Activated CD4-positive, alpha-beta T cell treated with anti-CD3 and anti-CD28 coated beads for 24 hours (primary cell): ENCODE results near the gene DNAJC27.

Experiments used
- DNase-seq, 2 donors: peaks; one replicate each; pipeline ENCODE4 v3.0.0-alpha.2; 2020; ENCODE audit warnings: low read depth in 2 of 2

Gene DNAJC27

DNA sequence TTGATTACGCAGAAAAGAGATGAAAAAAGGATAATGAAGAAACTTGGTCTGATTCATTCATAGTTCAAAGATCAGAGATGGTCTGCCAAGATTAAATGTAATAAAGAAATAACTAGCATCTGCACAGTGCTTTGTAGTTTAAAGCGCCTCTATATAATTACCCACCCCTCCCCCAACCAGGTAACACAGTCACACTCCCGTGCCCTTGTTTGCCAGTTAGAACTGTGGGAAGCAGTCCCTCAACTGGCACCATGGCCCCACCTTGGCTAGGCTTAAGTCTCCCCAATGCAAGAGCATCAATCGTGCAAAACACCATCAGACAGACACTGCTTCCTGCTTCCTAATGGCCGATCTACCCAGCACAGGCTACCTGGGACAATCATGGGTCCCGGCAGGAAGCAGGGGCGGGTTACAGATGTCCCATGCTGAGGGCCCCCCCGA, 63.3 kb downstream of the DNAJC27 start:
- DNase-seq: no peak

DNA sequence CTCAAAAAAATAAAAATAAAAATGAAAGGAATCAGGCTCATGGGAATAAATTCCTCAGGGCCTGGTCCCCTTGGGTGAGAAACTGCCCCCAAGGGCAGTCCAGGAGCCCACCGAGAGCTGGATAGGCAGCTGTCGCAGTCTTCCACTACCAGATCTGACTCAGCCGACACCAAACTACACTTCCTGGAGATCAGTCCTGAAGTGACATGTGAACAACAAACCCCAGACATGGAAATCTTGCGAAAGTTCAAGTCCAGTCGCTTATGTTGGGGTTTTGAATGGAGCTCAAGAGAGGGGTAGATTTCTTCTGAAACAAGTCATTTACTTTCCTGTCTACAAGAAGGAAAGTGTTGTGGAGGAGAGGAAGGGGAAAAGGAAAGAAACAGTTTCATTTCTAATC, 64.6 kb downstream of the DNAJC27 start:
- no peak for DNase-seq

DNA sequence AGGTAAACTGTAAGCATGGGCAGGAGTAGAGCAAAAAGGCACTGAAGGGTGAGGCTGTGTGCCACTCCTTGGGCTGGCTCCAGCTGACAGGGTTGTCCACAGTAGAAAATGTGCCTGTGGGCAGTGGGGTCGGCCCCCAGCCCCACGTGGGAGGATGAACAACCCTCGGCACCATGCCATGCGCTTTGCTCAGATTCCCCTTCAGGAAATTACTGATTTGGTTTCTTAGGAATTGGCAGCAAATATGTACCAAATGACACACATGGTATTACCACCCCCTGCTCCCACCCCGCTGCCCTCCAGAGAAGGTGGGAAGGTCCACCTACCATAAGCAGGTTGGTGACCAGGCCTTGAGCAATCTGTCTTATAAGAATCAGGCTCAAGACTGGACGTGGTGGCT, 65.3 kb downstream of the DNAJC27 start:
- no peak for DNase-seq

DNA sequence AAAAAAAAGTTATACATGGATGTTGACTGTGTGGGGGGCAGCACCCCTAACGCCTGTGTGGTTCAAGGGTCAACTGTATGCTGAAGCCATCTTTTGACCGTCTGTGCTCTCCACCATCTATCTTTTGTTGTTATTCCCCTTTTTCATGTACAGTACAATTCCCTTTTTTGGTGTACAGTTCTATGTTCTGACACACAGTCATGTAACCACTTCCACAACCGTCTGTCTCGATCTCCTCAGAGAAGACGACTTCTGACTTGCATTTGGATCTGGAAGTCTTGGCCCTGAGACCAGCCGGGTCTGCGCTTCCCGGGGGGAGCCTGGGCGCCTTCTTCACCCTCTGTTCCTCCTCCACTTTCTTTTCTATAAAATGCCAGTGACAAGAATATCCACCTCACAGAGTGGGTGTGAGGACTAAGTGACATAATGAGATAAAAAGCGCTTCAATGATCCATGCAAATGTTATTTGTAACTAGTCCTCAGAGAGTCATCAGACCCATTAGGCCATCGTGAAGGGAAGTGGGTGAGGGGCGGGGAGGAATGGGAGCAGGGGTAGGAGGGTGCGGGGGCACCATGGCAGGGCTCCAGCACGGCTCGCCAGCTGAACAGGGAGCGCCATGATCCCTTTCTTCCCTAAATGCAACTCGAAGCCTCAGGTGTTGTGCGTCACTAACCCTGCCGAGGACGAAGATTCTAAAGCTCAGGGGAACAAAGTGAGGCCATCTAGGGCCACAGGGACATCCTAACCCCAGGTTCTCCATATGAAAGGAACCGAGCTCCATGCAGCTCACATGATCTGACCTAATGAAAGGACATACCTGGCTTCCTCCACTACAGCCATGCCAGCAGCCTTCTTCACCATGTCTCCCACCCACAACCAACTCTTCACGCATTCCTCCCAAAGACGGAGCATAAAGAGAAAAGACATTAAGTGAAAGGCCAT, 68.3 kb downstream of the DNAJC27 start:
- no peak for DNase-seq

DNA sequence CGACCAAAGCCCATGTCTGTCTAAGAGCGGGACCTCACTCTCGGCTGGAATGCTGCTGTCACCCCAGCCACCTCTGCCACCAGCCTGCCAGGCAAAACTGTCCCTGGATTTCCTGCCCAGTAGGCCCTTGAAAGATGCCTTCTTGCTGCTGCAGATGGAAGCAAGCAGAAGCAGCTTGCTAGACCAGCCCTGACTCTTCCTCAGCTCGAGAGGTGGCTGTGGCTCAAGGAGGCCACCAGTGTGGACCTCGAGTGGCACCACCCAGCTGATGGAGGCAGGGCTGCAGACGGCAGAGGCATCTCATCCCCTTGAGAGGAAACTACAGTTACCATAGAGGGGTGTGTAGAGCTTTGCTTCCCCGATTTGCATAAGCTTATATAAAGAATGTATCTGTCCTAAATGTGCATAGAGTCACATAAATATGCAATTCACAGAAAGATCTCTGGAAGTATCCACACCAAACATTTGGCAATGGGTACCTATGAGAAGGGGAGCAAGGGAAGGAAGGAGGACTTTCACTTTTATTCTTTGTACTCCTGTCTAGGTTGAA, 72.3 kb downstream of the DNAJC27 start:
- DNase-seq: no peak

DNA sequence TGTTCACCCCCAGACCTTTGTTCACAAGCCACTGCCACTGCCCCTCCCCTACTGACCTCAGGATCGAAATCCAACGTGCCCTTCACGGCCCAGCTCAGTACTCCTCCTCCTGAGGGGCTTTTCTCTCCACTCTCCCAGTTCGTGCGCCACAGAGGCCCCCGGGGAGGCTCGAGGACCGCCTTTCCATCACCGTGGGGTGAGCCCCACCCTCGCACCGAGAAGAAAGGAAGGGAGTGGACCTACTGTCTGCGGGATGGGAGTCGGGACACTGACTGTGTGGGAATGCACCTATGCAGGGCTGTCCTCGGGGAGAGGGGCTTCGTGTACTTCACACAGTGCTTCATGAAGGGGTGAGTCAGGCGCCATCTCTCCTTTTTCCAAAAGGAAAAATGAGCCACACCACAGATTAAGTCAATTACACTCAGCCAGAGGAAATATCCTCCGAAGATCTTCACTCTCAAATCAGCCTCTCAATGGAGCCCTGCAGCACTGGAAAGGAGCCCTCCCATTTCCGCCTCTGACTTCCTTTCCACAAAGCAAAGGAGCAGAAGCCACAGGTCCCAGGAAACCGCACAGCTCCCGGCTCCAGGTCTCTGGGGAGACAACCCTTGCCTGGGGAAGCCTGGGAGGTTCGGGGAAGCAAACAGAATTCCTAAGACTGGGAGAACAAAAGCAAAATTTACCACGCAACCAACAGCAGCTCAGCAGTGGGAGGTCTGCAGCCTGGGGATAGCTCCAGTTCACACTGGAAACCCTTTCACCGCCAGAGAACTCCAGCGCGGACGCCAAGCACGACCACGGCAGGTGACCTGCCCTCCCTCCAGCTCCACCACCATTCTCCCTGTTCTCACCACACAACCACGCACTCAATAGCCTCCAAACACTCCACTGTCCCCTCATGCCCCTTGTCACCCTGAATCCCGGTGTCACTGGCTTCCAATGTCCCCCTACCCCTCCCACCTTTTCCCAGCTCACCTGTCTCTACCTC, 73.3 kb downstream of the DNAJC27 start:
- DNase-seq: no peak

DNA sequence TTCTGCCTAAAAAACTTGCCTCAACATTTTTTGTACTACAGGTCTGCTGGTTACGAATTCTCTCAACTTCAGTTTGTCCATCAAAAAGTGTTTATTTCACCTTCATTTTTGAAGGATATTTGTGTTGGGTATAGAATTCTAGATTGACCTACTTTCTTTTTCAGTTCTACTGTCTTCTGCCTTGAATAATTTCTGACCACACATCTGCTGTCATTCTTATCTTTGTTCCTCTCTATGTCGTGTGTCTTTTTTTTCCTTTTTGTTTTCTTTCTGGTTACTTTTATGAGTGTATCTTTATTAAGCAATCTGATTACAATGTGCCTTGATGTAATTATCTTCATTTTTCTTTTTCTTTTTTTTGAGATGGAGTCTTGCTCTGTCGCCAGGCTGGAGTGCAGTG, 77.0 kb downstream of the DNAJC27 start:
- no peak for DNase-seq

DNA sequence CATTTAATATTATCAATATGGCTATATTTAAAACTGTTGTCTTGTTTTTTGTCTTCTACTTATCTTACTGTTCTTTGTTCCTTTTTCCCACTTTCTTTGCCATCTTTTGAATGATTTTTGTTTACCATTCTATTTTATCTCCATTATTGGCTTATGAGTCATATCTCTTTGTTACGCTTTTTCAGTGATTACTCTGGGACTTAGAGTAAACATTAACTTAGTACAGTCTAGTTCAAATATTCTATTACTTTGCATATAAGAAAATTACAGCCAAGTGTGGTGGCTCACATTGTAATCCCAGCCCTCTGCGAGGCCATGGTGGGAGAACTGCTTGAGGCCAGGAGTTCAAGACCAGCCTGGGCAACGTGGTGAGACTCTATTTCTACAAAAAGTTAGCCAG, 77.8 kb downstream of the DNAJC27 start:
- DNase-seq: no peak
